Neuronal stem cell (in vitro differentiated cells): ENCODE measurements around the gene SAG.

Source experiments
- DNase-seq: peaks from one replicate; pipeline ENCODE4 v3.0.0-alpha.2; 2013; ENCODE audit warnings: low spot score
- H2AFZ ChIP-seq: one replicate; pipeline ENCODE4 v1.6.1; 2013; ENCODE audit warnings: mild to moderate bottlenecking, low read length, inconsistent platforms
- H2AK5ac ChIP-seq: 2 replicates; pipeline ENCODE4 v1.6.1; 2013; ENCODE audit warnings: low read depth, mild to moderate bottlenecking, inconsistent platforms, low read length, moderate library complexity, mixed read lengths
- H2BK120ac ChIP-seq: 2 replicates; pipeline ENCODE4 v1.6.1; 2013; ENCODE audit warnings: low read depth, mild to moderate bottlenecking, inconsistent platforms, low read length, moderate library complexity, mixed read lengths
- H2BK12ac ChIP-seq: one replicate; pipeline ENCODE4 v1.6.1; 2013; ENCODE audit warnings: low read length, inconsistent platforms
- H2BK15ac ChIP-seq: 2 replicates; pipeline ENCODE4 v1.6.1; 2013; ENCODE audit warnings: mild to moderate bottlenecking, low read length, inconsistent platforms, mixed read lengths
- H2BK5ac ChIP-seq: one replicate; pipeline ENCODE4 v1.6.1; 2013; ENCODE audit warnings: inconsistent platforms, mild to moderate bottlenecking, low read length, moderate library complexity
- H3K14ac ChIP-seq: one replicate; pipeline ENCODE4 v1.6.1; 2013; ENCODE audit warnings: low read length, inconsistent platforms
- H3K18ac ChIP-seq: 2 replicates; pipeline ENCODE4 v1.6.1; 2013; ENCODE audit warnings: low read length, inconsistent platforms
- H3K23ac ChIP-seq: 2 replicates; pipeline ENCODE4 v1.6.1; 2013; ENCODE audit warnings: low read depth, mild to moderate bottlenecking, mixed read lengths, low read length, inconsistent platforms; ENCODE audit not compliant: poor library complexity
- H3K27ac ChIP-seq: replicated peaks from 3 replicates; pipeline ENCODE4 v1.5.1; 2013; ENCODE audit warnings: low read length, inconsistent platforms
- H3K27me3 ChIP-seq, 3 experiments: 2 replicates each; pipeline ENCODE4 v1.6.1; 2013; ENCODE audit warnings: low read length in 3 of 3, mild to moderate bottlenecking in 2 of 3, inconsistent platforms in 1 of 3, low read depth in 1 of 3, mixed read lengths in 1 of 3, moderate library complexity in 1 of 3; ENCODE audit not compliant: control insufficient read depth in 3 of 3, insufficient read depth in 3 of 3
- H3K36me3 ChIP-seq, 2 donors: replicated peaks in 1 of 2; 2 replicates each; pipeline ENCODE4 v1.6.1; 2013; ENCODE audit warnings: low read length in 2 of 2; ENCODE audit not compliant: control insufficient read depth in 2 of 2, insufficient read depth in 2 of 2
- H3K4ac ChIP-seq: 2 replicates; pipeline ENCODE4 v1.6.1; 2013; ENCODE audit warnings: inconsistent platforms, mild to moderate bottlenecking, low read length, moderate library complexity
- H3K4me1 ChIP-seq, 2 donors: 1 replicate in 1 of 2; 2 replicates in 1 of 2; pipeline ENCODE4 v1.6.1; 2013; ENCODE audit warnings: low read length in 2 of 2, low read depth in 1 of 2; ENCODE audit not compliant: control insufficient read depth in 2 of 2, insufficient read depth in 1 of 2
- H3K4me2 ChIP-seq: one replicate; pipeline ENCODE4 v1.6.1; 2013; ENCODE audit warnings: mild to moderate bottlenecking, low read length, inconsistent platforms; ENCODE audit not compliant: insufficient read depth, poor library complexity, severe bottlenecking
- H3K4me3 ChIP-seq, 2 donors: 2 replicates each; pipeline ENCODE4 v1.5.1; 2013; ENCODE audit warnings: low read length in 2 of 2, mild to moderate bottlenecking in 2 of 2, inconsistent platforms in 1 of 2, moderate library complexity in 1 of 2
- H3K79me1 ChIP-seq: one replicate; pipeline ENCODE4 v1.6.1; 2013; ENCODE audit warnings: low read depth, mild to moderate bottlenecking, inconsistent platforms, low read length, moderate library complexity
- H3K9ac ChIP-seq: one replicate; pipeline ENCODE4 v1.6.1; 2013; ENCODE audit warnings: mild to moderate bottlenecking, low read depth, low read length, inconsistent platforms; ENCODE audit not compliant: poor library complexity
- H3K9me3 ChIP-seq, 2 donors: replicated peaks in 1 of 2; 2 replicates each; pipeline versions ENCODE3 to v1.6.1; 2013; ENCODE audit warnings: low read length in 2 of 2, mild to moderate bottlenecking in 2 of 2, inconsistent platforms in 1 of 2, low read depth in 1 of 2, mixed read lengths in 1 of 2, moderate library complexity in 1 of 2; ENCODE audit not compliant: control insufficient read depth in 2 of 2, insufficient read depth in 1 of 2
- H4K8ac ChIP-seq: one replicate; pipeline ENCODE4 v1.6.1; 2013; ENCODE audit warnings: low read depth, mild to moderate bottlenecking, inconsistent platforms, low read length, moderate library complexity
- H4K91ac ChIP-seq: one replicate; pipeline ENCODE4 v1.6.1; 2013; ENCODE audit warnings: low read length, low read depth, mild to moderate bottlenecking, inconsistent platforms; ENCODE audit not compliant: poor library complexity
- WGBS, 2 donors: extraction: QIAGEN DNeasy Blood & Tissue Kit; methylation state at CpG; one replicate each; pipeline ENCODE4 v1.1.7; 2013; ENCODE audit warnings: missing lambda C conversion rate in 2 of 2, mixed read lengths in 1 of 2; ENCODE audit not compliant: insufficient read length in 2 of 2, insufficient replicate concordance in 1 of 2; ENCODE audit errors: extremely low coverage in 2 of 2; 5-methylcytosine and 5-hydroxymethylcytosine counted together

The SAG gene

GRCh38 chr2:233320470-233320869 lies 12.9 kb downstream of the SAG start:
- Histone ChIP-seq H2BK12ac (no peak overlapping the region), H3K4me1 (no peaks in the 10 kb centered on the region), H3K9ac (no peak overlapping the region), H3K14ac (no peak overlapping the region), H3K4me3 (no peak overlapping the region), H2BK15ac (no peak overlapping the region), H3K4me2 (no peak overlapping the region), H3K27ac (no peak overlapping the region), H3K27me3 (peaks cover 0 to 72% (median 0%) of the 10 kb centered on the region in 3 experiments), H3K36me3 (no peaks in the 10 kb centered on the region), H2BK5ac (no peak overlapping the region), H3K4ac (no peak overlapping the region), H3K23ac (no peak overlapping the region), H4K91ac (no peak overlapping the region), H2AK5ac (no peak overlapping the region), H4K8ac (no peak overlapping the region), H3K9me3 (no peaks in the 10 kb centered on the region), H2BK120ac (no peak overlapping the region), H3K79me1 (no peaks in the 10 kb centered on the region), H2AFZ (no peak overlapping the region), H3K18ac (no peak overlapping the region)
- WGBS, 2 donors: no CpG with 5 or more reads among the region's 17 CpGs
- no peak for DNase-seq

- Histone ChIP-seq H2AFZ (no peak overlapping the region), H2AK5ac (no peak overlapping the region), H3K4me3 (no peak overlapping the region), H4K91ac (no peak overlapping the region), H3K36me3 (no peaks in the 10 kb centered on the region), H3K4me2 (no peak overlapping the region), H2BK15ac (no peak overlapping the region), H3K18ac (no peak overlapping the region), H2BK120ac (no peak overlapping the region), H3K27ac (no peak overlapping the region), H3K9me3 (no peaks in the 10 kb centered on the region), H2BK12ac (no peak overlapping the region), H3K9ac (no peak overlapping the region), H2BK5ac (no peak overlapping the region), H3K27me3 (peaks cover 0 to 79% (median 2%) of the 10 kb centered on the region in 3 experiments), H3K4me1 (no peaks in the 10 kb centered on the region), H3K23ac (no peak overlapping the region), H4K8ac (no peak overlapping the region), H3K79me1 (no peaks in the 10 kb centered on the region), H3K4ac (no peak overlapping the region), H3K14ac (no peak overlapping the region)
- WGBS, 2 donors: no CpG with 5 or more reads among the region's 6 CpGs
- DNase-seq: no peak
Measured at GRCh38 chr2:233321166-233321565, 13.6 kb downstream of the SAG start.

- Histone ChIP-seq H3K4me2 (no peak overlapping the region), H3K27me3 (peaks cover 0 to 98% (median 22%) of the 10 kb centered on the region in 3 experiments)
- no CpG with 5 or more reads among the region's 8 CpGs for WGBS, 2 donors
Measured at GRCh38 chr2:233323851-233324250, 16.2 kb downstream of the SAG start.

GRCh38 chr2:233325256-233325655 lies 17.6 kb downstream of the SAG start:
- Histone ChIP-seq H2BK120ac (no peak overlapping the region), H4K91ac (no peak overlapping the region), H2BK5ac (no peak overlapping the region), H3K4me1 (peaks cover 7 to 12% of the 10 kb centered on the region in 2 donors), H3K9me3 (peaks cover 0 to 2% of the 10 kb centered on the region in 2 donors), H3K79me1 (no peaks in the 10 kb centered on the region), H3K14ac (no peak overlapping the region), H3K27ac (no peak overlapping the region), H3K23ac (no peak overlapping the region), H3K4me2 (no peak overlapping the region), H2BK12ac (no peak overlapping the region), H3K4me3 (no peak overlapping the region), H3K36me3 (no peaks in the 10 kb centered on the region), H3K4ac (no peak overlapping the region), H2BK15ac (no peak overlapping the region), H3K9ac (no peak overlapping the region), H3K18ac (no peak overlapping the region), H2AFZ (no peak overlapping the region), H4K8ac (no peak overlapping the region), H2AK5ac (no peak overlapping the region), H3K27me3 (peaks cover 0 to 90% (median 25%) of the 10 kb centered on the region in 3 experiments)
- DNase-seq: no peak
- no CpG with 5 or more reads among the region's 4 CpGs for WGBS, 2 donors

More at GRCh38 chr2:233323851-233324250, 16.2 kb downstream of the SAG start:
- no peak overlapping the region for H3K18ac ChIP-seq
- H2AK5ac ChIP-seq: no peak overlapping the region
- H2BK5ac ChIP-seq: no peak overlapping the region
- no peak overlapping the region for H3K27ac ChIP-seq
- H2BK15ac ChIP-seq: no peak overlapping the region
- no peak overlapping the region for H2AFZ ChIP-seq
- H3K4me1 ChIP-seq: peaks cover 0 to 2% of the 10 kb centered on the region in 2 donors
- no peak overlapping the region for H3K9ac ChIP-seq
- DNase-seq: no peak
- no peak overlapping the region for H3K4me3 ChIP-seq
- H3K36me3 ChIP-seq: no peaks in the 10 kb centered on the region
- H3K14ac ChIP-seq: no peak overlapping the region
- H2BK120ac ChIP-seq: no peak overlapping the region
- H3K9me3 ChIP-seq: peaks cover 0 to under 1% of the 10 kb centered on the region in 2 donors
- no peaks in the 10 kb centered on the region for H3K79me1 ChIP-seq
- H4K91ac ChIP-seq: no peak overlapping the region
- H2BK12ac ChIP-seq: no peak overlapping the region
- no peak overlapping the region for H3K23ac ChIP-seq
- no peak overlapping the region for H4K8ac ChIP-seq
- no peak overlapping the region for H3K4ac ChIP-seq
